Pancreas (tissue), 10 donors: ENCODE data around the gene VAMP8. TPM values are rescaled to one million over a fixed set of nuclear protein-coding genes. Genes with fewer than 3 reads are reported as not detected.
A peak's percentile ranks its signal among the peaks of the same experiment; 100 is the strongest.
"Not testable (repeated sequence)": the region's sequence is repeated elsewhere in the genome, so short reads cannot be mapped to it uniquely, and the experiment has no call there.

Experiments used
- ATAC-seq, 4 donors: fragments of 200-7000 bp; cut with Tn5 transposase; one replicate each; pipeline versions ENCODE4 v1.8.0 to v1.9.1; 2020; ENCODE audit warnings: mild to moderate bottlenecking in 4 of 4, moderate library complexity in 4 of 4
- DNase-seq, 6 donors: peaks; one replicate each; pipeline ENCODE4 v3.0.0-alpha.2; 2020
- FAIRE-seq: peaks from 2 replicates; lab custom pipeline; 2012; peaks lifted over from hg19 to GRCh38; lab: Jason Lieb, UNC
- H3K27ac ChIP-seq, 4 donors: fragments of 200-600 bp; sonication (generic); 1 replicate in 3 of 4; 2 replicates in 1 of 4; pipeline versions ENCODE4 v1.5.0 to v1.8.0; 2020
- H3K27me3 ChIP-seq, 4 donors: fragments of 200-600 bp; one replicate each; pipeline ENCODE4 v1.8.0; 2021
- H3K36me3 ChIP-seq, 3 donors: fragments of 200-600 bp; sonication (generic) in 1 of 3; one replicate each; pipeline versions ENCODE4 v1.5.0 to v1.8.0; 2020 to 2021
- H3K4me1 ChIP-seq, 3 donors: fragments of 200-600 bp; one replicate each; pipeline ENCODE4 v1.8.0; 2021
- H3K4me3 ChIP-seq, 4 donors: fragments of 200-600 bp; sonication (generic) in 2 of 4; one replicate each; pipeline versions ENCODE4 v1.5.0 to v1.8.0; 2020 to 2021
- H3K9me3 ChIP-seq, 4 donors: fragments of 200-600 bp; one replicate each; pipeline ENCODE4 v1.8.0; 2021
- WGBS, 2 donors: extraction: QIAGEN DNeasy Blood & Tissue Kit; methylation state at CpG; one replicate each; pipeline ENCODE4 v1.1.7; 2013; 5-methylcytosine and 5-hydroxymethylcytosine counted together
- intact Hi-C, 3 donors: fragments of 100-400 bp; cut with DNase I; formaldehyde crosslinking; loops; one replicate each; pipeline versions ENCODE4 v1.11.1 to v1.14.2; 2022
- polyA plus RNA-seq, 2 donors: library from polyadenylated mRNA; stranded (reverse); fragments of 200-250 nt; gene quantifications; one replicate each; pipeline ENCODE4 v1.2.3, GENCODE V29; 2013
- total RNA-seq, 6 donors: library from RNA; stranded (reverse); fragmentation: NEBNext Ultra II Directional in 4 of 6; extraction: Animal tissue kit (Norgen Biotek cat#: 25700) in 4 of 6; gene quantifications; one replicate each; pipeline versions ENCODE4 v1.2.1 to v1.2.4, GENCODE V29; 2021 to 2023
- TF ChIP-seq, protein P1 (sequence below), 4 donors: fragments of 200-600 bp; sonication (generic) in 3 of 4; IDR thresholded peaks; one replicate each; pipeline versions ENCODE4 v1.5.0 to v1.8.0; 2021; ENCODE audit warnings: antibody characterized with exemption in 4 of 4
- donor health status: healthy with polysubstance abuse.
- donor health status: DM: no; HTN: no; CAD: no; lungs with moderate emphysema.
- donor health status: DM: no; HTN: no; CAD: no.
- donor health status: control.
- donor health status: control.
- donor health status: Bipolar disorder and iron deficiency.
- donor health status: DM: yes; HTN: yes; CAD: no.
- donor health status: DM: no; HTN: no; CAD: no.
- donor health status: DM: no; HTN: no; CAD: no.
- donor health status: DM: yes; HTN: yes; CAD: no.

Gene VAMP8
- total and polyA plus RNA-seq, 8 donors = 57.7 to 150 (median 76.6) TPM

DNA sequence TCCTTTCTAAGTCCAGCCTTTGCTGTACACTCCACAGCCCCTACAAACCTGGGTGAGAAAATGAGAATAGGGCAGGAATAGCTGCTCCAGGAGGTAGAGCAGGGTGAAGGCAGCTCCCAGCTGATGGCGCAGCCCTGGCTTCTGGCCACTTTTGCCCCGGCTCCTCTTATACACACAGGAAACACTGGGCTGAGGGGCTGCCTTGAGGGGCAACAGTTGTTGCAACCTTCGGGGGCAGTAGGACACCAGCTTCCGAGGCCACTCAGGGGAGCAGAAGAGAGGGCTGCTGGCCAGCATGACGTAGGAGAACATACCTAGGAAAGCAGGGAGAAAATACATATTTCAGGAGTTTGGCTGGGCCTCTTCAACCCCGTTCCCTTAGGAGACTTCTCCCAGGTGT lies 24.2 kb upstream of the VAMP8 start:
- TF ChIP-seq, protein P1, sequence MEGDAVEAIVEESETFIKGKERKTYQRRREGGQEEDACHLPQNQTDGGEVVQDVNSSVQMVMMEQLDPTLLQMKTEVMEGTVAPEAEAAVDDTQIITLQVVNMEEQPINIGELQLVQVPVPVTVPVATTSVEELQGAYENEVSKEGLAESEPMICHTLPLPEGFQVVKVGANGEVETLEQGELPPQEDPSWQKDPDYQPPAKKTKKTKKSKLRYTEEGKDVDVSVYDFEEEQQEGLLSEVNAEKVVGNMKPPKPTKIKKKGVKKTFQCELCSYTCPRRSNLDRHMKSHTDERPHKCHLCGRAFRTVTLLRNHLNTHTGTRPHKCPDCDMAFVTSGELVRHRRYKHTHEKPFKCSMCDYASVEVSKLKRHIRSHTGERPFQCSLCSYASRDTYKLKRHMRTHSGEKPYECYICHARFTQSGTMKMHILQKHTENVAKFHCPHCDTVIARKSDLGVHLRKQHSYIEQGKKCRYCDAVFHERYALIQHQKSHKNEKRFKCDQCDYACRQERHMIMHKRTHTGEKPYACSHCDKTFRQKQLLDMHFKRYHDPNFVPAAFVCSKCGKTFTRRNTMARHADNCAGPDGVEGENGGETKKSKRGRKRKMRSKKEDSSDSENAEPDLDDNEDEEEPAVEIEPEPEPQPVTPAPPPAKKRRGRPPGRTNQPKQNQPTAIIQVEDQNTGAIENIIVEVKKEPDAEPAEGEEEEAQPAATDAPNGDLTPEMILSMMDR (IDR thresholded peaks at IDR 0.05) = no peak
- Histone ChIP-seq H3K36me3 (peaks cover 0 to 48% (median 8%) of the 10 kb centered on the region in 3 donors), H3K27me3 (no peaks in the 10 kb centered on the region), H3K4me3 (no peak overlapping the region), H3K9me3 (no peaks in the 10 kb centered on the region), H3K4me1 (peaks cover 0 to 11% (median 0%) of the 10 kb centered on the region in 3 donors), H3K27ac (no peak overlapping the region)
- ATAC-seq (no peak), DNase-seq (no peak), FAIRE-seq (no peak)
- intact Hi-C loops = loop anchor here (5.0 to 10.0 kb wide), 2 partner anchors 128 to 131 kb away; no protein-coding TSS in a partner anchor
- 82 to 88% methylated on average over 6 of the region's 6 CpGs for WGBS, 2 donors

- Histone ChIP-seq H3K27me3 (no peaks in the 10 kb centered on the region), H3K9me3 (no peaks in the 10 kb centered on the region), H3K4me3 (no peak overlapping the region), H3K36me3 (peaks cover 0 to 43% (median 8%) of the 10 kb centered on the region in 3 donors), H3K27ac (no peak overlapping the region), H3K4me1 (peaks cover 0 to 20% (median 9%) of the 10 kb centered on the region in 3 donors)
- no peak for ATAC-seq
- FAIRE-seq = no peak
- no peak for DNase-seq
- 89 to 92% methylated on average over 3 of the region's 3 CpGs for WGBS, 2 donors
- TF ChIP-seq, protein P1 (IDR thresholded peaks at IDR 0.05) = no peak
- intact Hi-C loops = loop anchor here (5.0 to 10.0 kb wide), 2 partner anchors 130 to 133 kb away; no protein-coding TSS in a partner anchor
These were observed 22.3 kb upstream of the VAMP8 start for GRCh38 chr2:85554980-85555612.

GRCh38 chr2:85557130-85557529 lies 20.3 kb upstream of the VAMP8 start:
- H3K27ac ChIP-seq = no peak overlapping the region
- peaks cover 0 to 28% (median 3%) of the 10 kb centered on the region in 3 donors for H3K36me3 ChIP-seq
- FAIRE-seq = no peak
- intact Hi-C loops = loop anchor here in 1 of 3 donors (10.0 kb wide), 1 partner anchor 132 kb away; no protein-coding TSS in a partner anchor
- TF ChIP-seq, protein P1 (IDR thresholded peaks at IDR 0.05) = no peak
- WGBS, 2 donors = 88 to 90% methylated on average over 5 of the region's 5 CpGs
- no peaks in the 10 kb centered on the region for H3K9me3 ChIP-seq
- no peak for ATAC-seq
- DNase-seq = no peak
- H3K27me3 ChIP-seq = no peaks in the 10 kb centered on the region
- peaks cover 0 to 17% (median 9%) of the 10 kb centered on the region in 3 donors for H3K4me1 ChIP-seq
- no peak overlapping the region for H3K4me3 ChIP-seq

DNA sequence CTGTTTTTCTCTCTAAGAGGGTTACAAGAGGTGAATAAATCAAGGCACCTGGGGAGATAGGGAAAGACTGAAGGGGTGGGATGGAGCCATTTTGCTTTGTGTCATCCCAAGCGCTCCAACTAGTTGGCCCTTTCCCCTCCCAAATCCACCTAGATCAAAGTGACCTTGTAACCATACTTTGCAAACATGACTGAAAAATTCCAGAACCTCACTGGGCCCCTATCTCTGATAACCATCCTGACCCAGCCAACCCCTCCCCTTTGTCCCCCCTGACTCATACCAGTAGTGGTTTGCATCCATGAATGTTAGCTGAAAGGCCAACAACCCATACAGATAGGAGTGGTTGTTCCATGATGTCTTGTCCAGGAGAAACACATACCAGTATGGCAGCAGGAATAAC lies 19.2 kb upstream of the VAMP8 start:
- 88 to 90% methylated on average over 1 of the region's 1 CpG for WGBS, 2 donors
- Histone ChIP-seq H3K4me1 (peaks cover 0 to 15% (median 9%) of the 10 kb centered on the region in 3 donors), H3K9me3 (no peaks in the 10 kb centered on the region), H3K4me3 (no peak overlapping the region), H3K36me3 (peaks cover 0 to 18% (median 2%) of the 10 kb centered on the region in 3 donors), H3K27ac (no peak overlapping the region), H3K27me3 (no peaks in the 10 kb centered on the region)
- no peak for DNase-seq
- no peak for ATAC-seq
- TF ChIP-seq, protein P1 (IDR thresholded peaks at IDR 0.05) = no peak
- intact Hi-C loops = loop anchor here in 1 of 3 donors (10.0 kb wide), 1 partner anchor 133 kb away; no protein-coding TSS in a partner anchor
- no peak for FAIRE-seq

DNA sequence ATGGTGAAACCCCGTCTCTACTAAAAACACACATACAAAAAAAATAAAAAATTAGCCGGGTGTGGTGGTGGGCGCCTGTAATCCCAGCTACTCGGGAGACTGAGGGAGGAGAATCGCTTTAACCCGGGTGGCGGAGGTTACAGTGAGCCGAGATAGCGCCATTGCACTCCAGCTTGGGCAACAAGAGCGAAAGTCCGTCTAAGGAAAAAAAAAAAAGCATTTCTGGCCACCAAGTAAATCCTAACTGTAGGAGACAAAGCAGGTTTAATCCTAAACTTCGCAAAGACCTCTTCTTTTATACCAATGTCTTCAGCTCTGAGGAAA lies 17.0 kb upstream of the VAMP8 start:
- intact Hi-C loops = not testable (repeated sequence)
- WGBS, 2 donors = 41 to 44% methylated on average over 12 of the region's 12 CpGs

More for the DNA sequence above, 17.0 kb upstream of the VAMP8 start:
- H3K27ac ChIP-seq = peak overlapping the region in 1 of 4 donors; percentile 83
- not testable (repeated sequence) for H3K27me3 ChIP-seq, FAIRE-seq, DNase-seq, H3K9me3 ChIP-seq, H3K36me3 ChIP-seq, ATAC-seq
- peak overlapping the region in 3 of 4 donors; percentile 45 to 86 (median 81) for H3K4me3 ChIP-seq
- peaks cover 0 to 15% (median 9%) of the 10 kb centered on the region in 3 donors for H3K4me1 ChIP-seq
